ENCODE data around the gene FZD8. TPM values are rescaled to one million over a fixed set of nuclear protein-coding genes. Genes with fewer than 3 reads are reported as not detected.

FZD8 gene
- polyA plus RNA-seq, 1 experiment = 0.55 TPM

- peak; percentile 52 for TF ChIP-seq CTCF (IDR thresholded peaks at IDR 0.05; ENCODE audit: low read depth, low read length)
- DNase-seq (ENCODE audit: low read depth, low spot score) = no peak
- H3K4me3 ChIP-seq (ENCODE audit: low read depth, low read length) = no peak overlapping the region
- no peaks in the 10 kb centered on the region for H3K9me3 ChIP-seq (ENCODE audit: control insufficient read depth, insufficient read depth, low read length)
- H3K27me3 ChIP-seq (ENCODE audit: control insufficient read depth, insufficient read depth, low read length) = no peaks in the 10 kb centered on the region
- ChIA-PET CTCF (no interaction called here), POLR2A (no interaction called here)
- H3K27ac ChIP-seq (ENCODE audit: low read depth, low read length) = no peak overlapping the region
Measured at GRCh38 chr10:35598379-35598778, 43.7 kb downstream of the FZD8 start.

DNA sequence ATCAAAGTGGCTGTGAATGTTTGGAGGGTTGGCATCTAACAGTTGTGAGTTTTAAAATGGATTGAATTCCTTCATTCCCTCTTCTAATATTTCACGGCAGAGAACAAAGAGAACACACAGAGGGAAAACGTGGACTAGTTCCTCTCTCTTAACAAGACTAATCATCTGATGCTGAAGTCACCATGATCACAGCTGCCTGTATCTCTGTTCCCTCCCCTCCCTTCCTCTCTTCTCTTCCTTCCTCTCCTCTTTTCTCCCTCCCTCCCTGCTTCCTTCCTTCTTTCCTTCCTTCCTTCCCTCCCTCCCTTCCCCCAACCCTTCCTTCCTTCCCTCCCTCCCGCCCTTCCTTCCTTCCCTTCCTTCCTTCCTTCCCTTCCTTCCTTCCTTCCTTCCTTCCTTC lies 47.0 kb downstream of the FZD8 start:
- Histone ChIP-seq H3K9me3 (ENCODE audit: control insufficient read depth, insufficient read depth, low read length) (0 out of 2 replicates have a peak, but pooled peaks cover 2% of the 10 kb centered on the region), H3K27me3 (ENCODE audit: control insufficient read depth, insufficient read depth, low read length) (peaks cover 7% of the 10 kb centered on the region), H3K4me3 (ENCODE audit: low read depth, low read length) (no peak overlapping the region), H3K27ac (ENCODE audit: low read depth, low read length) (no peak overlapping the region)
- POLR2A ChIA-PET = interaction anchor here (0.7 kb wide), 1 partner anchor 400 kb away, joined by 6 read pairs; no protein-coding TSS in a partner anchor
- CTCF ChIA-PET = interaction anchor here (0.8 kb wide), 1 partner anchor 356 kb away, joined by 3 read pairs; no protein-coding TSS in a partner anchor
- TF ChIP-seq CTCF (IDR thresholded peaks at IDR 0.05; ENCODE audit: low read depth, low read length) = no peak
- DNase-seq (ENCODE audit: low read depth, low spot score) = no peak

DNA sequence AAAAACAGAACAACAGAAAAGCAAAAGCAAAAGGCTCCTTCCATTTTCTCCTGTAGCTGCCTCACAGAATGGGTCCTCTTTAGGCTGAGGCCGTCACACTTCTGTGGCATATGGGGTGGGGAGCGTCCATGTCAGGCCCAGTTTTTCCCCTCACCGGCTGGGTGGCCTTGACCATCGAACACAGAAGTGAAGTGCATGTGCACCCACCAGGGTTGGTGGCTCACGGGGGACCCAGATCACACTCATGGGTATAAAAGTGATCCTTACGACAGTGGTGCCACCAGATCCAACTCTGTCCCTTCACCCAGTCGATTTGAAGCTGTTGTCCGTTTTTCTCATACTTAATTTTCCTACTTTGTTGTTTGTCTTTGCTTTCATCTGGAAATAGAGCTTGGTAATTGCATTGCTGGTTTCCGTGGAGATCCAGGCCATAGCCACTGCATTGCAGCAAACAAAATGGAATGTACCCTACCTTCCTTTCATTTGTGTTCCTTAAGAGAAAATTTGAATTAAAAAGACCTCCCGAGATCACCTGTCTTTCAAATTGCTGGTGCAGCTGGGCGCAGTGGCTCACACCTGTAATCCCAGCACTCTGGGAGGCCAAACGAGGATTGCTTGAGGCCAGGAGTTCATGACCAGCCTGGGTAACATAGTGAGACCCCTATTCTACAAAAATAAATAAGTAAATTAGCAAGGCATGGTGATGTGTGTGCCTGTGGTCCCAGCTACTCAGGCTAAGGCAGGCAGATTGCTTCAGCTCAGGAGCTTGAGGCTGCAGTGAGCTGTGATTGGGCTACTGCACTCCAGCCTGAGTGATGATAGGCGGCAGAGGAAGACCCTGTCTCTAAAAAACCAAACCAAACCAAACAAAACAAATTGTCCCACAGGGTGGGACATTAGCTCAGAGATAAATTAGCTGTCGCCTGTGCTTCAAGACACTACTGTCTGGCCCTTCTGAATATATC lies 47.7 kb downstream of the FZD8 start:
- 0 out of 2 replicates have a peak, but pooled peaks cover 2% of the 10 kb centered on the region for H3K9me3 ChIP-seq (ENCODE audit: control insufficient read depth, insufficient read depth, low read length)
- ChIA-PET CTCF (interaction anchor here (1.1 to 1.5 kb wide), 2 partner anchors 354 to 1185 kb away, joined by 5 read pairs; no protein-coding TSS in a partner anchor), POLR2A (interaction anchor here (0.5 kb wide), 1 partner anchor 101 kb away, joined by 15 read pairs; no protein-coding TSS in a partner anchor)
- TF ChIP-seq CTCF (IDR thresholded peaks at IDR 0.05; ENCODE audit: low read depth, low read length) = no peak
- no peak overlapping the region for H3K4me3 ChIP-seq (ENCODE audit: low read depth, low read length)
- H3K27me3 ChIP-seq (ENCODE audit: control insufficient read depth, insufficient read depth, low read length) = peaks cover 9% of the 10 kb centered on the region
- no peak for DNase-seq (ENCODE audit: low read depth, low spot score)
- H3K27ac ChIP-seq (ENCODE audit: low read depth, low read length) = no peak overlapping the region

- POLR2A ChIA-PET = no interaction called here
Measured at GRCh38 chr10:35592441-35592840, 49.7 kb downstream of the FZD8 start.

More at GRCh38 chr10:35592441-35592840, 49.7 kb downstream of the FZD8 start:
- Histone ChIP-seq H3K9me3 (ENCODE audit: control insufficient read depth, insufficient read depth, low read length) (0 out of 2 replicates have a peak, but pooled peaks cover 2% of the 10 kb centered on the region), H3K27ac (ENCODE audit: low read depth, low read length) (no peak overlapping the region), H3K4me3 (ENCODE audit: low read depth, low read length) (no peak overlapping the region), H3K27me3 (ENCODE audit: control insufficient read depth, insufficient read depth, low read length) (peaks cover 10% of the 10 kb centered on the region)
- CTCF ChIA-PET = interaction anchor here (1.0 kb wide), 1 partner anchor 30 kb away, joined by 3 read pairs; no protein-coding TSS in a partner anchor
- TF ChIP-seq CTCF (IDR thresholded peaks at IDR 0.05; ENCODE audit: low read depth, low read length) = no peak
- no peak for DNase-seq (ENCODE audit: low read depth, low spot score)

Data from AG04450 (cell line).